Activated CD4-positive, alpha-beta T cell treated with anti-CD3 and anti-CD28 coated beads for 4 hours (primary cell): ENCODE data around the gene IFT57.

ENCODE experiments used
- DNase-seq, 2 donors: peaks; one replicate each; pipeline ENCODE4 v3.0.0-alpha.2; 2020

IFT57 gene

GRCh38 chr3:108218811-108219210, 3.4 kb downstream of the IFT57 start:
- no peak for DNase-seq

DNA sequence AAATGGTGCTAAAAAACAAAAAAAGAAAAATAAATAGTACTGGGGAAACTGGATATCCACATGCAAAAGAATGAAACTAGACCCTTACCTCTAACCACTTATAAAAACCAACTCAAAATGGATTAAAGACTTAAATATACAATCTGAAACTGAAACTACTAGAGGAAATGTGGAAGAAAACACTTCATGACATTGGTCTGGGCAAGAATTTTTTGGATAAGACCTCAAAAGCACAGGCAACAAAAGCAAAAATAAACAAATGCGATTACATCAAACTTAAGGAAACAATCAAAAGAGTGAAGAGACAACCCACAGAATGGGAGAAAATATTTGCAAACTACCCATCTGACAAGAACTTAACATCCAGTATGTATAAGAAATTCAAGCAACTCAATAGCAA, 6.4 kb downstream of the IFT57 start:
- DNase-seq, result no peak

DNA sequence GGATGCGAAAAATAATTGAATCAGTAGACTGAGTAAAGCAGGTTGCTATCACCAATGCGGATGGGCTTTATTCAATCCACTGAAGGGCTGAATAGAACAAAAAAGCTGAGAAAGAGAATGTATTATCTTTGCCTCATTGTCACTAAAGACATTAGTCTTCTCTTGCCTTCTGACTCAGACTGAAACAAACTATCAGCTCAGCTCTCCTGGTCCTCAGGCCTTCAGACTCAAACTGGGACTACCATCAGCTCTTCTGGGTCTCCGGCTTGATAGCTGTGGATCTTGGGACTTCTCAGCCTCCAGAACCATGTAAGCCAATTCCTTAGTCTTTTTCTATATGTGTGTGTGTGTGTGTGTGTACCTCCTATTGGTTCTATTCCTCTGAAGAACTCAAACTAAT, 12.6 kb downstream of the IFT57 start:
- no peak for DNase-seq

DNA sequence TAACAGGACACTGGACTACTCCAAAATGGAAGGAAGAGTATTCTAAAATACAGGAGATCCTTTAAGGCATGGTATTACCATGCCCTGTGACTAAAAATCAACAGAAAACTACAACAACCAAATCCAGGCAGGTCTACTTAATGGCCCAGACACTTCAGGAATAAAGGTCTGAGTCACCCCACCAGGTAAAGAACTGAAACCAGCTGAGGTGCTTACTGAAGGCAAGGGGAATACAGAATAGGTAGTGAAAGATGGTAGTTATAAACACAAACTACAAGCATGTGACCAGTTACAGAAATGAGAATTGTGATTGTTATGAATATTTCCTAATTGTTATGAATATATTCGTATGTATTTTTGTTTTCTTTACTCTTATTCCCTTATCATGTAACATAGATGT, 13.4 kb downstream of the IFT57 start:
- no peak for DNase-seq

DNA sequence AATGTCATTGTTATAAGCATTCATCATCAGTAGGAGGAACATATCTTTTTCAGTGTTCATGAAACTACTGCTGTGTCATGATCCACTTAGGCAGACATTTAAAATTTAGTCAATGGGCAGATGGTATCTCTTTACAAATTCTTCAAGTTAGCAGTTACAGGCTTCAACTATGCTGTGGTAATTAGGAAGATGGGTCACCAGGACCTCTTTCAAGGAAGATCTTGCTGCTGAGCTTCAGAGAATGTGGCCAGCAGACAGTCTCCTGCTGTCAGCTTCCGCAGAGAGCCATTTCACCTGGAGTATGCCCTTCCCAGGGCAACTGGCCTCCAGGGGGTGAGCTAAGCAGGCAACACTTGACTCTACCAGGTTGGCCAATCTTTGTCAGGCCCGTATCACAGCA, 19.4 kb downstream of the IFT57 start:
- DNase-seq, result no peak

GRCh38 chr3:108202080-108202479, 20.1 kb downstream of the IFT57 start:
- DNase-seq, result no peak

DNA sequence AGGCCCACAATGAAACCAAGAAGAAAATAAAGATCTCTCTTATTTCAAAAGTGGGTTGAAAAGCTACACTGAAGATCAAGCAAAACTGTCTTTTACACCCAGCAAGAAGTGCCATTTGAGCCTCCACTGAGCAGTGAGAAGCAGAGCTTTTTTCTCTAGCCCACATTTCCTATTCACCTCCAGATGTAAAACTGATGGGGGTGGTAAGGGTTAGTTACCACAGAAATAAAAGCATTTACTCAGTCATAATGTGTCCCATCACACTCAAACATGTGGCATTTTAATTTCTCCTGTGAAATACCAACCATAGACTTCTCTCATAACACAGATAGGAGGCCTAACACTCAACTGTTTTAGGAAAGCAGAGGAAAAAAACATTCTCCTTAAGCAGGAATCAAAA, 21.0 kb downstream of the IFT57 start:
- DNase-seq, result no peak

DNA sequence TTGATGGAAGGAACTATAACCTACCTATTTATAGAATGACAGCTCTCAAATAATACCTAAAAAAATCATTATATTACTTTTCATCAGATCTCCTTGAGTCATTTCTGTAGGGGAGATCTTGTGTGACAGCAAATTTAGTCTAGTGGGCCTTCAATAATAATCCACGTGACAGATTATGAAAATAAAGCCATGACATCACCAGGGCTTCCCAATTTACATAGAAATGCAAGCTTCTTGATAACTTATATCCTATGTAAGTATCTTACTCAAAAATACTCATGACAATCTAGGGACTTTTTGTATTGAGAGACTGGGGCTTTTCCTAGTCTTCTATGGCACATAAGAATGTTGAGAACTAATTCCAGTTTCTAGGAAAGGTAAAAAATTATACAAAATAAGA, 21.6 kb downstream of the IFT57 start:
- no peak for DNase-seq

GRCh38 chr3:108200024-108200423, 22.2 kb downstream of the IFT57 start:
- no peak for DNase-seq

- DNase-seq, result no peak
Measured at GRCh38 chr3:108191394-108191793, 30.8 kb downstream of the IFT57 start.

DNA sequence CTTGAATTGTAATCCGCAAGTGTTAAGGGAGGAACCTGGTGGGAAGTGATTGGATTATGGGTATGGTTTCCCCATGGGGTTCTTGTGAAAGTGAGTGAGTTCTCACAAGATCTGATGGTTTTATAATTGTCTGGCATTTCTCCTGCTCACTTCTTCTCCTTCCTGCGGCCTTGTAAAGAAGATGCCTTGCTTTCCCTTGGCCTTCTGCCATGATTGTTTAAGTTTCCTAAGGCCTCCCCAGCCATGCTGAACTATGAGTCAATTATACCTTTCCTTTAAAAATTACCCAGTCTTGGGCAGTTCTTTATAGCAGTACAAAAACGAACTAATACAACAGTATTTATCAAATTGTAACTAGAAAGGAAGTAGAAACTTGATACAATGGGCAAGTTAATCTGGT, 31.9 kb downstream of the IFT57 start:
- DNase-seq, result no peak

DNA sequence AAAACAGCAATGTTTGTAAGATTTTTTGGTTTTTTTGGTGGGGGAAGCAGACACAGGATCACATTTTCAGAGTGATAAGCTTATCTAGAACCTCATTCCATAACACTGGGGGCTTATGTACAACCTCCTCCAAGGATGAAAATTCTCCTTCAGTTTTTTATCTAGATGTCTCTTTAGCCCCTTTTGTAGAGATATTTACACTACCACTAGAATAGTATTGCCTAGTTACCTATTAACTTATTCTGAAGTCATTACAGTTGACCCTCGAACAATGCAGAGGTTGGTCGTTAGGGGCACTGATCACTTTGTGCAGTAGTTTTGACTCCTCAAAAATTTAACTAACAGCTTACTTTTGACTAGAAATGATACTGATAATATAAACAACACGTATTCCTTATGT, 32.8 kb downstream of the IFT57 start:
- DNase-seq, result no peak

- no peak for DNase-seq
Measured at GRCh38 chr3:108185536-108185935, 36.7 kb downstream of the IFT57 start.

GRCh38 chr3:108184824-108185223, 37.4 kb downstream of the IFT57 start:
- DNase-seq, result no peak

- no peak for DNase-seq
Measured at GRCh38 chr3:108183971-108184370, 38.3 kb downstream of the IFT57 start.

DNA sequence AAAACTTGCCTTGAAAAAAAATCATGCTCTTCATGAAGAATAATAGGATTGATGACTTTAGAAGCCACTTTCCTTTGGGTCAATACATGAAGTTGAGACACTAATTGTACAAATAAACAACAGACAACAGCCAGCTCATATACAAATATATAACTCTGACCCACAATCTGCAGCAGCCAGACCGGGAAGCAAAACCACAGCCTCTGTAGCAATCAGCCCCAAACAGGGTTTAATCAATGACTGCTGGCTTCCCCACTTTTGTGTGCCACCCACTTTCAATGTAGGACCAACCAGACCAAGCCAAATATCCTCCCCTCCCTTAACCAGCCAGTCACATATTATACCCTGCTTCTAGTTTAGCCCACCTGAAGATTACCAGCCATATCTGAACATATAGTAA, 39.0 kb downstream of the IFT57 start:
- no peak for DNase-seq

GRCh38 chr3:108182339-108182738, 39.9 kb downstream of the IFT57 start:
- DNase-seq, result no peak

DNA sequence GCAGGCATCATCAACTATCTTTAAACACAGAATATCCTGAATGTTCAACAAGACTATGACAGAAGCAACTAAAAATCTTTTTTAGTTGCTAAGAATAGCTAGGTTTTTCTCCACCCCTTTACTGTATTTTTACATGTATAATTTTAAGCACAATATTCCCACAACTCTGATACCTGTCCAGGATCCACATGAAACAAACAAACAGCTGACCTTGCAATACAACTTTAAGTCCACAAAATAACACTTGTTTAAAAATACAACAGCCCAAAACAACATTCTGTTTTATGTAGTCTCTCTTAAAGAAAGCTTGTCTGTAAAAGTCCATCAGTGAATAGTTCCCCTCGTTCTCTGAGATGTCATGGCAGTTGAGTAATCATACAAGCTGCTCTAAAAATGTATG, 41.1 kb downstream of the IFT57 start:
- DNase-seq, result no peak

GRCh38 chr3:108180194-108180593, 42.0 kb downstream of the IFT57 start:
- DNase-seq, result no peak

DNA sequence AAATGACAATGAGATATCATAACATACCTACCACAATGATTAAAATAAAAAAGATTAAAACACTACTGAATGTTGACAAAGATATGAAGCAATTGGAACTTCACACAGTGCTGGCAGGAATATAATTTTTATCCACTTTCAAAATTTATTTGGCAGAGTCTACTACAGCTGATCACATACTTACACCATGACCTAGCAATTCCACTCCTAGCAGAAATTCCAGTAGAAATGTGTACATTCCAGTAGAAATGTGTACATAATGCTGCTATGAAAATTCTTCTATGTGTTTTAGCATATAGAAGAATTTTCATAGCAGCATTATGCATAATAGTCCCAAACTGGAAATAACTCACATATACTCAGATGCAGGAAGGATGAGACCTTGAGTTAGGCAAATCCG, 43.5 kb downstream of the IFT57 start:
- no peak for DNase-seq

- DNase-seq, result no peak
Measured at GRCh38 chr3:108177536-108177935, 44.7 kb downstream of the IFT57 start.

GRCh38 chr3:108175352-108175751, 46.9 kb downstream of the IFT57 start:
- DNase-seq, result no peak

DNA sequence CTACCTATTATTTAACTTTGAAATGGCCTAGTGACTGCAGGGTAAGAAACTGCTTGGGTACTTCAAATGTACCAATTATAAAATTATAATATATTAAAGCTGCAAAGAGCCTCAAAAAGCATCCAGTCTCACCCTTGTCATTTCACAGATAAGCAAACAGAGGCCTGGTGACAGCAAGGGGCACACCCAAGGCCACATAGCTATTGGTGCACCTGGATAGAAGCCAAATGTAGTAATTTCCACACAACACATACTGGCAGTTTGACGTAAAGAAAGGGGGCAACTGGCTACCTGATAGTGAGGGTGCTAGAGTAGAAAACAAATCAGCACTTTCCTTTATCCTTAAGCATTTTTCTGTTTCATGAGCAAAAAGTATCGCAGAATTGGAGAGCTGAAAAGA, 51.1 kb downstream of the IFT57 start:
- no peak for DNase-seq

DNA sequence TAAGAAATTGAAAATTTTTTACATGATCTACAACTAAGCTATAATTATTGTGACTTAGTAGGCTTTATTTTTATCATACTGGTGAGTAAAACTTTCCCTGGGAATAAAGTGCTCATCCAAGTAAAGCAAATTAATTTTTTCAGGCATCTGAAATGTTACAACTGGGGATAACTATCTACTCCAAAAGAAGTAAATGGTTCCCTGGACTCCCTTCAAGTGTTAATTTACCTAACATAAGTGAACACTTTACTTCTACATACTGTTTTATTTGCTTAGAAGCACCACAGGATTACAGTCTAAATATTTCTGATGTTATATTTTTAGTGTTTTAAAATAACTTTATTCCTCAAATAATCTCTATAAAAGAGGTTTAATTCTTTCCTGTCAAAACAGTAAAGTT, 57.8 kb downstream of the IFT57 start:
- DNase-seq, result no peak

DNA sequence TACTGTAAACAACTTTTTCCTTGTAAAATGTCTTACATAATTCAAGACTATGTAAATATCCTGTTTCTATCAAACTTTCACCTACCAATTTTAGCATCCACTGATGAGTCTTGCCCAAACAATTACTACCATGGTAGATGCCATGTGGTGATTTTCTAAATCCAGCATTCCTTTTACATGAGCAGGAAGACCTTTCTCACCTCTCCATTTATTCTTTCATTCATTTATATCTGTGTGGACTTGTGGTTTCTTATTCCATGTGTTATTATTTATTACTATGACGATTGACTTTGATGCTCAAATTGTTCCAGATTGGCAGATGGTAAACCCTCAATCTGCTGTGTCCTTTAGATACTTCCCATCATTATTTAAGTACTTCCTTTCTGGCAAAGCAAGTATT, 62.4 kb downstream of the IFT57 start:
- no peak for DNase-seq

GRCh38 chr3:108159105-108159504, 63.1 kb downstream of the IFT57 start:
- no peak for DNase-seq
